ENCODE results near the gene KRTAP5-5. TPM values are rescaled to one million over a fixed set of nuclear protein-coding genes. Genes with fewer than 3 reads are reported as not detected.

The KRTAP5-5 gene
- total and polyA plus RNA-seq, 10 of the 15 experiments (the other 5 are each of a cell fraction or from before 2014, with no cell fraction given), result not detected

DNA sequence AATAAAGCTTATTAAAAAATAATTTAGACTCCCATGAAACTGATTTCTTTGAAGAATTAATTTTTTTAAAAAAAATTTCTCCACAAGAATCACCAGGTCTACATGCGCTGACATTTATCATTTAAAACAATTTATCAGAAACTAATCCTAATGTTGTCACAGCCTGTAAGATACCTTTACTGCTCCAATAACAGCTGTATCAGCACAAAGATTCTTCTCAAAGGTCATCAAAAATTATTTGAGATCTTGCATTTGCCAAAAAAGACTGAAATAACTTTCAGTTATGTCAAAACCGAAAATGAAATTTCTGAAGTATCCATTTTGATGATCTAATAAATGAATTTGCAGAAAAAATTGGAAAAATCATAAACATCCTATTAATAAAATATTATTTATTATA, 8.1 kb downstream of the KRTAP5-5 start (continued):
- TF ChIP-seq, protein P1, sequence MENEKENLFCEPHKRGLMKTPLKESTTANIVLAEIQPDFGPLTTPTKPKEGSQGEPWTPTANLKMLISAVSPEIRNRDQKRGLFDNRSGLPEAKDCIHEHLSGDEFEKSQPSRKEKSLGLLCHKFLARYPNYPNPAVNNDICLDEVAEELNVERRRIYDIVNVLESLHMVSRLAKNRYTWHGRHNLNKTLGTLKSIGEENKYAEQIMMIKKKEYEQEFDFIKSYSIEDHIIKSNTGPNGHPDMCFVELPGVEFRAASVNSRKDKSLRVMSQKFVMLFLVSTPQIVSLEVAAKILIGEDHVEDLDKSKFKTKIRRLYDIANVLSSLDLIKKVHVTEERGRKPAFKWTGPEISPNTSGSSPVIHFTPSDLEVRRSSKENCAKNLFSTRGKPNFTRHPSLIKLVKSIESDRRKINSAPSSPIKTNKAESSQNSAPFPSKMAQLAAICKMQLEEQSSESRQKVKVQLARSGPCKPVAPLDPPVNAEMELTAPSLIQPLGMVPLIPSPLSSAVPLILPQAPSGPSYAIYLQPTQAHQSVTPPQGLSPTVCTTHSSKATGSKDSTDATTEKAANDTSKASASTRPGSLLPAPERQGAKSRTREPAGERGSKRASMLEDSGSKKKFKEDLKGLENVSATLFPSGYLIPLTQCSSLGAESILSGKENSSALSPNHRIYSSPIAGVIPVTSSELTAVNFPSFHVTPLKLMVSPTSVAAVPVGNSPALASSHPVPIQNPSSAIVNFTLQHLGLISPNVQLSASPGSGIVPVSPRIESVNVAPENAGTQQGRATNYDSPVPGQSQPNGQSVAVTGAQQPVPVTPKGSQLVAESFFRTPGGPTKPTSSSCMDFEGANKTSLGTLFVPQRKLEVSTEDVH (IDR thresholded peaks at IDR 0.05; ENCODE audit: low read depth, partially characterized antibody), result no peak

- TF ChIP-seq RAD51 (IDR thresholded peaks at IDR 0.05) (no peak), TARDBP (IDR thresholded peaks at IDR 0.05; ENCODE audit: borderline replicate concordance) (no peak), CBFB (IDR thresholded peaks at IDR 0.05; ENCODE audit: low read depth) (no peak), NRF1 (conservative IDR thresholded peaks at IDR 0.05; ENCODE audit: low read depth, low read length) (no peak), STAT1 (conservative IDR thresholded peaks at IDR 0.05) (no peak), ATF7 (IDR thresholded peaks at IDR 0.05; ENCODE audit: low read depth) (no peak), ZNF384 (IDR thresholded peaks at IDR 0.05; ENCODE audit: borderline replicate concordance, low read depth, low read length) (no peak), BRCA1 (IDR thresholded peaks at IDR 0.05; ENCODE audit: low read depth, low read length) (no peak), HCFC1 (IDR thresholded peaks at IDR 0.05; ENCODE audit: low read length) (no peak), SMARCA5 (IDR thresholded peaks at IDR 0.05) (no peak), IKZF1 (conservative IDR thresholded peaks at IDR 0.05) (no peak), MEF2A (IDR thresholded peaks at IDR 0.05; ENCODE audit: insufficient read depth, low read depth, low read length) (no peak), NR2F1 (conservative IDR thresholded peaks at IDR 0.05) (no peak), FOXM1 (IDR thresholded peaks at IDR 0.05; ENCODE audit: low read depth, low read length) (no peak)
- intact Hi-C loops (cut with micrococcal nuclease; ENCODE audit: unreplicated experiment) (no loop called here), in situ Hi-C loops (cut with MboI) (no loop called here)
- ChIA-PET CTCF (interaction anchor here (0.6 to 3.6 kb wide), 2 partner anchors 14 to 1081 kb away, joined by 3 to 23 read pairs; no protein-coding TSS in a partner anchor), SMC1A (ENCODE audit: uncharacterized antibody, unreplicated experiment) (no interaction called here), POLR2A (no interaction called here), RAD21 (ENCODE audit: unreplicated experiment) (no interaction called here)
- H3K79me2 ChIP-seq (ENCODE audit: control insufficient read depth, insufficient read depth, low read length), result no peaks in the 10 kb centered on the region
- no peak overlapping the region for H3K4me2 ChIP-seq (ENCODE audit: control insufficient read depth, insufficient read depth)
- no peaks in the 10 kb centered on the region; a peak in 2 of 4 replicates for H3K27me3 ChIP-seq (replicated peaks in 1 of 2; ENCODE audit: control insufficient read depth in 2 of 2, insufficient read depth in 2 of 2, low read length in 1 of 2)
- H4K20me1 ChIP-seq (ENCODE audit: control insufficient read depth, insufficient read depth), result no peaks in the 10 kb centered on the region
- no peak overlapping the region for H3K4me3 ChIP-seq
- no peak for DNase-seq (ENCODE audit: low read depth, low spot score)
- no peak overlapping the region for H2AFZ ChIP-seq (ENCODE audit: control insufficient read depth, low read depth, low read length)
- no peaks in the 10 kb centered on the region for H3K36me3 ChIP-seq (ENCODE audit: control insufficient read depth in 2 of 2, insufficient read depth in 2 of 2, low read length in 1 of 2)
- no peak for ATAC-seq
- 18% methylated on average over 8 of the region's 8 CpGs for WGBS (ENCODE audit: insufficient coverage, insufficient replicate concordance, low lambda C conversion rate, missing lambda C conversion rate)
- no peak for FAIRE-seq
- H3K9ac ChIP-seq (ENCODE audit: control insufficient read depth, insufficient read depth, low read length), result no peak overlapping the region
- no TSS peak for BruUV-seq (replicated peaks)
- no peak overlapping the region for H3K27ac ChIP-seq (ENCODE audit: control insufficient read depth, insufficient read depth)
- H3K9me3 ChIP-seq (replicated peaks; ENCODE audit: control insufficient read depth, insufficient read depth, low read length), result no peaks in the 10 kb centered on the region
- no peaks in the 10 kb centered on the region for H3K4me1 ChIP-seq (ENCODE audit: control insufficient read depth, insufficient read depth, low read length)
Observed at GRCh38 chr11:1638344-1638743, 8.8 kb downstream of the KRTAP5-5 start.
